Activated gamma-delta T cell (primary cell): ENCODE data around the gene SPINK14.

Source experiments
- DNase-seq: peaks from one replicate; lab custom pipeline; 2025; lab: John Stamatoyannopoulos, UW

The SPINK14 gene

DNA sequence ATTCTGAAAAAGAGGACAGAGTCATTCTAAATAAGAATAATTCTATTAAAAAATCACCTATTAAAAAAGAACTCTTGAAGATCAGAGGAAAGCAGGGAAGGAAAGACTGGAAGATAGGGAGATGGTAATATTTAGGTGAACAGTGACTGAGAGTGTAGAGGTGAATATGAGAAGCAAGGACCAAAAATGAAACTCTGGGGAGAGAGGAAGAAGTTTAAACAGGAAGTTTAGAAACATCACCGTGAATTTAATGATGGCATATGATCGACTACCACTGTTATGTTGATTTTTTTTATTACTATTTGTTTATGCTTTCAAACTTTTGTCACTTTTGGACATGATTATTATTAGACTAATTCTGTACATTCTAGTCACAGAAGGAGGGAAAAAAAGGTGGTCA, 32.8 kb downstream of the SPINK14 start:
- no peak for DNase-seq

GRCh38 chr5:148202531-148203203, 34.3 kb downstream of the SPINK14 start, which contains the start of gene SPINK6:
SPINK6 (plus strand) TSS chr5:148203042; CDS start chr5:148203097, 55 bp downstream.
- no peak for DNase-seq

- DNase-seq: no peak
These were observed 36.9 kb downstream of the SPINK14 start for GRCh38 chr5:148205044-148205806.

GRCh38 chr5:148205865-148206264, 37.5 kb downstream of the SPINK14 start:
- DNase-seq: no peak

DNA sequence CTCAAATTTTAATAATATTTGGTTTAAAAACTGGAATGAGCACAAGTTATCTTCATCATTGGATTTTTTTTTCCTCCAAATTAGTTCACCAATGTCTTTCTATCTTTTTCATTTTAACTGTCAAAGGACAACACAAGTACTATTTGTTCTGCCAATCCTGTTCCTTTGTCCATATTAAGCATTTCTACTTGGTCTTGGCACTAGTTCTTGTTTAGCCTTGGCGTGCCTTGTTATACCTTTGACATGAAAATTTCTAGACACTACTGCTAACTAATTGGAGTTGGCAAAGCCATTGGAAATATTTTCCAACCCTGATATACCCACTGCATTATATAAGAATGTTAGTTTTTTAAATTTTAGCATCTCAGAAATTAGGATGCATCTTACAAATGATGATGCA, 38.3 kb downstream of the SPINK14 start:
- DNase-seq: no peak

DNA sequence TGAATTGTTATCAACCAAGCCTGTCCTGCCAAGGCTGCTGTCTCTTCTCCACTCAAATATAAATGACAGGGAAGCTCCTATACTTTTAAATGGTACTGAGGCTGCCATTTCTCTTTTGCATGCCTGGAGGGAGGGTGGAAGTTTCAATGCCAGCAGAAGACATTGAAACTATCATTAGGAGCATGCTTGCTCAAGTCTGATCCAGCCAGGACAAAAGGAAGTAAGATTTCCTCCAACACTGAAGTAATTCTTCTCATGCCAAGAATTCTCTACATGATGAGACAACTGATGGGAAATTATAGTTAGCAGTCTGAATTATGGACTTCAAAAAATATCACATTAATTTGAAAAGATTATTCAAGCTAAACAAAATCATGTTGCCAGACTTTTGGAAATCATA, 39.9 kb downstream of the SPINK14 start:
- DNase-seq: no peak

DNA sequence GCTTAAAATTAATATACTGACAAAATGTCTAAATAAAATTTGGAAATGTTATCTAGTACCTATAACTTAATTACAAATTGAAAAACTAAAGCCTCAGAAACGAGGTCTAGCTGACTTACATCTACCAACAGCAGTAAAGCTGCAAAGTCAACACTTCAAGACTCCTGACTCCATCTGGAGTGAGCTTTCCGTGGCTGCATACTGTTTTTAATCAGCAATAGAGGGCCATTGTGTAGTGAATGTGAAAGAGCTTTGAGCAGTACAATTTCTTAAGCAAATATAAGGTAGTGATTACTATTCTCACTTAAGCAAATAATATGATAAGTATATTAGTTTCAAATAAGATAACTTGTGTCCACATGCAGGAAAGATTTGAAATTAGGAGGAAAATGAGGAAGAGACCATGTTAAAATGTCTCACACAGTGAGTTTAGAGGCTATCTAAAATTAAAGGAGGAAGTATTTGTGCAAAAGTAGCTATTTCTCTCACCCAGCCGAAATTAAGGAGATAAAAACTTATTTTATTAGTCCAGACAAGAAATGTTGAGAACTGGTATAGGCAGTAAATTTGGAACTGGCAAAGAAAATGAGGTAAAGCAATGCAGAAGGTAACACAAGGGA, 40.9 kb downstream of the SPINK14 start:
- no peak for DNase-seq

DNA sequence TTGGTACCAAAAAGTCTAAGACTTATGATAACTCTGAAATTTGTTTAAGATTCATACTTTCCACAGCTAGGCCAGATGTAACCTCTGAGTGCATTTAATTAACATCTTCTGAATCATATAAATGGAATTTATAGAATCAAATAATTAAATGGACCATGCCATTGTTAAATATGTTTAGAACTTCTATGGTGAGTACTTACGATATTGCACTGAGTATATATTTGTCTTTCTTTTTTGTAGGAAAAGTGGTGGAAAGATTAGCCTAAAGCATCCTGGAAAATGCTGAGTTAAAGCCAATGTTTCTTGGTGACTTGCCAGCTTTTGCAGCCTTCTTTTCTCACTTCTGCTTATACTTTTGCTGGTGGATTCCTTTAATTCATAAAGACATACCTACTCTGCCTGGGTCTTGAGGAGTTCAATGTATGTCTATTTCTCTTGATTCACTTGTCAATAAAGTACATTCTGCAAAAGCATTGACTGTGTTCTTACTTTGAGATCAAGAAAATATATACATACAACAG, 46.4 kb downstream of the SPINK14 start:
- no peak for DNase-seq

DNA sequence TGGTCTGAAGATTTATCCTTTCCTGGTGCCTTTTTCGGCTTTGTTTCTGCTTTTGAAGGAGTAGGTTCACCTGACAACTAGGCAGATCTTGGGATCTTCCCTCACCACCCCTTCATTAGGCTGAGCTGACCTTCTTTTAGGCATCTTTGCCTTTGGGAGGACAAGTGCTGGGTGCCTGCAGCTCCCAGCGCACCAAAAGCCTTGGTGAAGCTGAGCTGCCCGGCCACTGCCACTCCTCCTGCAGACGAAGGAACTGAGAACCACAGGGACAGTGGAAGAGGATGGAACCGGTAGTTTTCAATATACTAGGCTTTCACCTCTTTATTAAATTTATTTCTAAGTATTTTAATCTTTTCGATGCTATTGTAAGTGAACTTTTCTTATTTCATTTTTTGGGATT, 53.2 kb downstream of the SPINK14 start:
- DNase-seq: no peak

DNA sequence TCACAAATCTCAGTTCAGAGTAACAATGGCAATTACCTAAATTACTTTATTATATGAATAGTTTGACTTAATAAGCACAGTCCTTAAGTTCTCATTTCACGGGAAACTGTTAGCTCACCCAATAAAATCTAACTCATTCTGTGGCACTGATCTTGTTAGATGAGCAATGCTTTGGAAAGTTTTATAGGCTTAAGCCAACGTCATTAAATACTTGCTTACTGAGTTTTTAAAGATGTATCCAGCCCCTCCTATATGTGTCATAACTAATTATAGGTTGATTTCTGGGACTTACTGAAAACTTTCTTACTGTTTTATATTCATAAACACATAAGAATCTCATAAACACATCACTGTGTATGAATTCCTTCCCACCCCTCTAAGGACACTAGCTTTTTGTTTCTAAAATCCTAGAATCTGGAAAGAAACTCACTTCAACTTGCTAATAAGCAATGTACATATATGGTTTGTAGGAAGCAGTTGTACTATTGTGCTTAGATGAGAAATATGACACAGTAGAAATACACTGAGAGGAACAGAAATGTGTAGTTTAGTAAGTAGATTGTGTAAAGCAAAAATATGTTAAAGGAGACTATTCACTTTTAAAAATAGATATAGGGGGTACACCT, 55.9 kb downstream of the SPINK14 start:
- DNase-seq: no peak
